ENCODE results near the gene CORO2A. TPM values are rescaled to one million over a fixed set of nuclear protein-coding genes. Genes with fewer than 3 reads are reported as not detected.
A peak's percentile ranks its signal among the peaks of the same experiment; 100 is the strongest.
"Not testable (repeated sequence)": the region's sequence is repeated elsewhere in the genome, so short reads cannot be mapped to it uniquely, and the experiment has no call there.

Gene CORO2A
- total and polyA plus RNA-seq, 10 of the 15 experiments (the other 5 are each of a cell fraction or from before 2014, with no cell fraction given) = 1.0 to 5.3 (median 3.5) TPM

- FAIRE-seq (no peak), ATAC-seq (no peak), DNase-seq (ENCODE audit: low read depth, low spot score) (no peak)
- ChIA-PET SMC1A (ENCODE audit: uncharacterized antibody, unreplicated experiment) (interaction anchor here (0.9 to 1.1 kb wide), 3 partner anchors 9 to 56 kb away, joined by 3 to 4 read pairs (median 3); partner anchors contain the start of gene TRIM14), POLR2A (no interaction called here), RAD21 (ENCODE audit: unreplicated experiment) (no interaction called here), CTCF (interaction anchor here (0.8 kb wide), 1 partner anchor 50 kb away, joined by 3 read pairs; no protein-coding TSS in a partner anchor)
- Histone ChIP-seq H3K9me3 (replicated peaks; ENCODE audit: control insufficient read depth, insufficient read depth, low read length) (no peaks in the 10 kb centered on the region), H4K20me1 (ENCODE audit: control insufficient read depth, insufficient read depth) (no peaks in the 10 kb centered on the region), H3K27me3 (replicated peaks in 1 of 2; ENCODE audit: control insufficient read depth in 2 of 2, insufficient read depth in 2 of 2, low read length in 1 of 2) (no peaks in the 10 kb centered on the region), H3K36me3 (ENCODE audit: control insufficient read depth in 2 of 2, insufficient read depth in 2 of 2, low read length in 1 of 2) (no peaks in the 10 kb centered on the region), H3K4me3 (no peak overlapping the region), H3K79me2 (ENCODE audit: control insufficient read depth, insufficient read depth, low read length) (no peaks in the 10 kb centered on the region), H2AFZ (ENCODE audit: control insufficient read depth, low read depth, low read length) (no peak overlapping the region), H3K4me2 (ENCODE audit: control insufficient read depth, insufficient read depth) (no peak overlapping the region), H3K27ac (ENCODE audit: control insufficient read depth, insufficient read depth) (no peak overlapping the region), H3K4me1 (ENCODE audit: control insufficient read depth, insufficient read depth, low read length) (peaks cover under 1% of the 10 kb centered on the region; the same call in 1 of the 2 replicates), H3K9ac (ENCODE audit: control insufficient read depth, insufficient read depth, low read length) (no peak overlapping the region)
- intact Hi-C loops (cut with micrococcal nuclease; ENCODE audit: unreplicated experiment) (no loop called here), in situ Hi-C loops (cut with MboI) (no loop called here)
- TF ChIP-seq IRF4 (IDR thresholded peaks at IDR 0.05; ENCODE audit: low read depth, low read length) = no peak
- TF ChIP-seq EP300 (IDR thresholded peaks at IDR 0.05; ENCODE audit: borderline replicate concordance in 1 of 2, control insufficient read depth in 1 of 2, low read depth in 2 of 2, low read length in 2 of 2) = no peak
- BruUV-seq (replicated peaks) = no TSS peak
- WGBS (ENCODE audit: insufficient coverage, insufficient replicate concordance, low lambda C conversion rate, missing lambda C conversion rate) = 49% methylated on average over 6 of the region's 6 CpGs
Observed at GRCh38 chr9:98175028-98175569, 17.3 kb downstream of the CORO2A start.

- in situ Hi-C loops (cut with MboI); H3K79me2 ChIP-seq (ENCODE audit: control insufficient read depth, insufficient read depth, low read length); H3K9ac ChIP-seq (ENCODE audit: control insufficient read depth, insufficient read depth, low read length); H3K36me3 ChIP-seq (ENCODE audit: control insufficient read depth in 2 of 2, insufficient read depth in 2 of 2, low read length in 1 of 2); H3K4me1 ChIP-seq (ENCODE audit: control insufficient read depth, insufficient read depth, low read length); H3K27ac ChIP-seq (ENCODE audit: control insufficient read depth, insufficient read depth); H3K27me3 ChIP-seq (replicated peaks in 1 of 2; ENCODE audit: control insufficient read depth in 2 of 2, insufficient read depth in 2 of 2, low read length in 1 of 2); H4K20me1 ChIP-seq (ENCODE audit: control insufficient read depth, insufficient read depth); BruUV-seq (replicated peaks); intact Hi-C loops (cut with micrococcal nuclease; ENCODE audit: unreplicated experiment); FAIRE-seq; H3K4me2 ChIP-seq (ENCODE audit: control insufficient read depth, insufficient read depth); H3K4me3 ChIP-seq; RAD21 ChIA-PET (ENCODE audit: unreplicated experiment); POLR2A ChIA-PET; H3K9me3 ChIP-seq (replicated peaks; ENCODE audit: control insufficient read depth, insufficient read depth, low read length); DNase-seq (ENCODE audit: low read depth, low spot score); H2AFZ ChIP-seq (ENCODE audit: control insufficient read depth, low read depth, low read length): not testable (repeated sequence)
- SMC1A ChIA-PET (ENCODE audit: uncharacterized antibody, unreplicated experiment) = interaction anchor here (0.9 to 1.1 kb wide), 3 partner anchors 9 to 55 kb away, joined by 3 to 4 read pairs (median 3); partner anchors contain the start of gene TRIM14
- WGBS (ENCODE audit: insufficient coverage, insufficient replicate concordance, low lambda C conversion rate, missing lambda C conversion rate) = 59% methylated on average over 5 of the region's 5 CpGs
- CTCF ChIA-PET = interaction anchor here (0.6 to 1.6 kb wide), 2 partner anchors 26 to 30 kb away, joined by 3 read pairs; no protein-coding TSS in a partner anchor
- peak; percentile 27; the same call in 1 of the 3 replicates for ATAC-seq
Observed at GRCh38 chr9:98174502-98174918, 17.9 kb downstream of the CORO2A start.
